AG20443 (cell line): ENCODE measurements around the gene BSCL2.
"Not testable (repeated sequence)": the region's sequence is repeated elsewhere in the genome, so short reads cannot be mapped to it uniquely, and the experiment has no call there.

Source experiments
- DNase-seq: peaks from one replicate; pipeline ENCODE4 v3.0.0; 2012; ENCODE audit warnings: low spot score, mixed read lengths

The BSCL2 gene

DNA sequence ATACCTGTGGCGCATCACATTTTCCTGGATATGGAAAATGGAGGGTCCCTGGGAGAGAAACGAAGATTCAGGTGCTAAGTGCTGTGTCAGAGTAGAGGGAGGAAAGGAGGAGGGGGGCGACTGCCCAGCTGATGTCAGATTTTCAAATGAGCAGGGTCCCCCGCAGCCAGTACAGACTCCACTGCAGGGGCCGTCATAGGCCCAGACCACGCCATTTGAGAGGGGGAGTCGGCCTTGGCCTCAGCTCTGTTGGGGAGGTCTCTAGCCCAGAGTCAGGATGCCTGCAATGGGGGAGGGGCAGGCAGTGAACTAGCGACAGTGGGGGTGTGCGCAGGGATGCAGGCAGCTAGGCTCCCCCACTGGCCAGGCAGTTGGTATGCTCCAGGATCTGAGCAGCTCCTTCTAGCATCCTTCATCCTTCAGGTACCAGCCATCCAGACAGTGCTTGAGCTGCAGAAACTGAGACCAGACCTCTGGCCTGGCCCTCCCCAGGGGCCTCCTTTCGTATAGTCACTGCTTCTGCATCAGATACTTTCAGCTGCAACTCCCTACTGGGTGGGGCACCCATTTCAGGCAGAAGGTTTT is at the start of gene BSCL2, which contains the start of gene GNG3:
Gene BSCL2, minus strand, starts transcription at position 148 of the 585 bp plus-strand sequence. CDS start 229 bp downstream, outside the sequence.
Gene GNG3, plus strand, starts transcription at position 400 of the 585 bp plus-strand sequence. CDS start 620 bp downstream, outside the sequence.
- no peak for DNase-seq

DNA sequence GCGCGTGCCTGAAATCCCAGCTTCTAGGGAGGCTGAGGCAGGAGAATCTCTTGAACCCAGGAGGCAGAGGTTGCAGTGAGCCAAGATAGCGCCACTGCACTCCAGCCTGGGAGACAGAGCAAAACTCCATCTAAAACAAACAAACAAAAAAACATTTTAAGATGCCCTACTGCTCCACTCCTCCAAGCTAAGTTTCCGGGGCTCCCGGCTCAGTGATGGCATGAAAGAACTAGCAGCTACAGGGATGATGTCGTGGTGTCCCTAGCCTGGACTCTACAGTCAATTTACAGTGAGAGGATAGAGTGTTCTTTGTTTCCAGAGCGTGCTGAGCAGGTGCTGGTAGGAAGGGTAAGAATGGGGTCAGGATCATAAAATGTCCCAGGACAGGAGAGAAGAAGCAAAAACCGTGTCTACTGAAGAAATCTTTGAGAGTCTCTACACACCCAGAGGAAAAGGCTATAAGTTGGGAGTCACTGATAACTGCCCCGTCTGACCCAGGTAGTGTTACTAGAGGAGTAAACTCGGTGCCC is 47.9 kb upstream of the BSCL2 start:
- DNase-seq, result no peak

GRCh38 chr11:62753736-62754603 is 46.7 kb upstream of the BSCL2 start, which contains the start of gene ZBTB3:
TSS of gene ZBTB3 (minus strand) at chr11:62754160. CDS start at chr11:62753664, 496 bp downstream.
- peak; percentile 96 for DNase-seq

DNA sequence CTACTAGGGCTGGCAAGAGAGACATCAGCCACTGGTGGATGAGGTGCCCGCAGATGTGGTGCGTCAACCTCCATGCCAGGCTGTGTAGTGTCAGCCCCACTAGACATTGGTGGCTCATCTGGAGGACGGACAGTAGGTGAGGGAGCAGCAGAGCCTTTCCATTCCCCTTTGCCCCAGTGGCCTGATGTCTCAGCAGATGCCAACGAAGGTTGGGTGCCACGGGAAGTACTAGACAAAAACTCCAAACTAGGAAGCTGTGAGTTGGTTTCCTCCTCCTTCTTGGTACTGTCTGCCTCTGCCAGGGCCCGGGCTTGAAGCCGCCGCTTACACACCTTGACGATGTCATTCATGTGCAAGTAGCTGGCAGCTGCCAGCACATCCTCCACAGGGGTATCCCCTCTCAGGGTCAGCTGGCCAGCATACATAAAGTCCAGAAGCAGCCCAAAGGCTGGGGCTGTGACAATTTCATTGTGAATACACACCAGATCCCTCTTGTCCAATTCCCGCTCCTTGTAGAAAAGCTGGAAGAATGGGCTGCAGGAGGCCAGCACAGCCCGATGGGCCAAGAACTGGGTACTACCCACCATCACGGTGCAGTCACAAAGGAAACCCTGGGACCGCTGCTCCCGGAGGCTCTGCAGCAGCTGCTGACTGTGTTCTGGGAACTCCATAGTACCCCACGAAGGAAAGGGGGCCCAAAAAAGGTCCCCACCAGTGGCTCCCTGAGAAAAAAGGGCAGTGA is 45.9 kb upstream of the BSCL2 start:
- no peak for DNase-seq

- no peak for DNase-seq
These were observed 45.1 kb upstream of the BSCL2 start for GRCh38 chr11:62752177-62752785.

- DNase-seq, result not testable (repeated sequence)
These were observed 42.7 kb upstream of the BSCL2 start for GRCh38 chr11:62749931-62750330.

DNA sequence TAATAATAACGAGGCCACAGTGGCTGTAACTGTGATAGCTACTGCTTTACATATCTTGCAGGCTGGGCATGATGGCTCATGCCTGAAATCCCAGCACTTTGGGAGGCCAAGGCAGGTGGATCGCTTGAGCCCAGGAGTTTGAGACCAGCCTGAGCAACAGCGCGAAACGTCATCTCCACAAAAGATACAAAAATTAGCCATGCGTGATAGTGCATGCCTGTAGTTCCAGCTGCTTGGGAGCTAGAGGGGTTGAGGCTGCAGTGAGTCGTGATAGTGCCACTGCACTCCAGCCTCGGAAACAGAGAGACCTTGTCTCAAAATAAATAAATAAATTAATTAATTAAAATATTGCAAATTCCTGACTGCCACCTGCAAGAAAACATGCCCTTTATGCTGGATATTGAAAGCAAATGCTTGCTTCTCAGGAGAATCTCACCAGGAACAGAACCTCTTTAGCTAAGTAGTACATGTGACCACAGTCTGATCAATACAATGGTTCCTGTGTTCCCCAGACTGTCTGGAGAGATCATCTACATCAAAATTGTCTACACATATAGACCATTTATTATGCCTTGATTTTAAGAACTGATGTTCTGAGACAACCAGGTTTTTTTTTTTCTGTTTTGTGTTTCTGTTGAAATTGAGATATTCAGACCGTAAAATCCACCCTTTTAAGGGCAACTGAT is 40.4 kb upstream of the BSCL2 start:
- no peak for DNase-seq

DNA sequence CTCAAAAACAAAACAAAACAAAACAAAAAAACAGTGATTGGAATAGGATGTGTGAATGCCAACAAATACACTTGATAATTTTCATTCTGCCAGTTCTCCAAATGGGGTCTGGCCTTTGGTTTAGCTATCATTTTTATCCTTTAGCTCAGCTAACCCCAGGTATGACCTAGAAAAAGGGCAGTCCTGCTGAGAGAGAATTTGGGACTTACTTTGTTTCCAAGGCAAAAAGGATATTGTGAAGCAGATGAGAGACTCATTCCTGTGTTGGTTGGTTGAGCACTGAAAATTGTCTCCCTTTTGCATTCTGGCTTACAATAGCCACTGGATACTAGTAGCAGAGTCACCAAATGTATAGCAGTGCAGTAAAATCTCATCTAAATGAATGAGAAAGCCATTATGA is 30.0 kb upstream of the BSCL2 start:
- no peak for DNase-seq

GRCh38 chr11:62732830-62733229 is 25.6 kb upstream of the BSCL2 start:
- no peak for DNase-seq

DNA sequence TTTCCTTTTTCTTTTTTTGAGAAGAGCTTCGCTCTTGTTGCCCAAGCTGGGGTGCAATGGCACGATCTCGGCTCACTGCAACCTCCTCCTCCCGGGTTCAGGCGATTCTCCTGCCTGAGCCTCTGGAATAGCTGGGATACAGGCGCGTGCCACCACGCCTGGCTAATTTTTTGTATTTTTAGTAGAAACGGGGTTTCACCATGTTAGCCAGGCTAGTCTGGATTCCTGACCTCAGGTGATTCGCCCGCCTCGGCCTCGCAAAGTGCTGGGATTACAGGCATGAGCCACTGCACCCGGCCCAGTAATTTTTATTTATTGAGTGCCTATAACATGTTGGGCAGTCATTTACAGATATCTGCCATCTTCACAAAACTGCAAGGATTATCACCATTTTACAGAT is 22.9 kb upstream of the BSCL2 start:
- not testable (repeated sequence) for DNase-seq

DNA sequence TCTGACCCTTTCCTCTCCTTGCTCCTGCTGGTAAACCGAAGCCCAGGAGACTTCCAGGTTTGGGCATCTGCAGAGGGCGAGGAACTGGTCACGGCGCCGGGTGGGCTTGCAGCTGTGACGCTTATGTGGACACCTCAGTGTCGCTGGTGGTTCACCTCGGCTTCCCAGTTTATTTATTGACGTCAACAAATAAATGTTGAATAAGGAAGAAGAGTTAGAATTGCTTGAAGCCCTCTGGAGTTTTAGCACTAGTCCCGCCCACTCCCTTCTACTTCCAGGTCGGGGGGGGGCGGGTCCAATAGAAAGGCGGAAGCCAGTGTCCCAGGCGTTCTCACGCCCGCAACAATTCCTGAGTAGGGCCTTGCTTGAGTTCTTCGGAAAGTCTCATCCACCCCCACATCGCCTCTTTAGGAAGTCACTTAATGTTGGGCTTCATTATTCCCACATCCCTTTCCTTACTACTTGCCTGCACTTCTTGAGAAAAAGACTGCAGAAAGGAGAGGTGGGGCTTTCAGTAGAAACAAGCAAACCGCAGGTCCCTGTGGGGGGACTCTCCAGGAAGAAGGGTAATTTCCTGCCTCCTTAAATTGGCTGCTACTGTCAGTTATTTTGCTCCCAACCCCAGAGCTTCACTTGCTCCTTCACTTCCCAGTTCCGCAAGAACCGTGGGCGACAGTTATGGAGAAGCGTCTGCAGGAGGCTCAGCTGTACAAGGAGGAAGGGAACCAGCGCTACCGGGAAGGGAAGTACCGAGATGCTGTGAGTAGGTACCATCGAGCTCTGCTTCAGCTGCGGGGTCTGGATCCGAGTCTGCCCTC is 21.2 kb upstream of the BSCL2 start, which contains the start of gene TTC9C:
Gene TTC9C, plus strand, starts transcription at position 316 of the 818 bp plus-strand sequence. Its CDS starts 363 bp downstream, at position 679.
- DNase-seq, result peak; percentile 89

DNA sequence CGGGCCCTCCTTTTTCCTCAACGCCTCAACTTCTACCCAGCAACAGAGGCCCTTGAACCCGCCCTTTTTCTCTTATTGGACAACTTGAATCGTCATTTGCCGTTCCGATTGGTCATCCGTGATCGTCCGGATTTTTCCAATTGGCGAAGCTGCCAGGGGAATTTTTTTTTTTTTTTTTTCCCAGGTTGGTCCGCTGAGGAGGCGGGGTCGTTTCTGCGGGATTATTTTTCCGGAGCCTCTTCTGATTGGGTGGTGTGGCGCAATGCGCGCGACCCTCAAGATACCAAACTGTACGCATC is 20.6 kb upstream of the BSCL2 start:
- peak; percentile 89 for DNase-seq

DNA sequence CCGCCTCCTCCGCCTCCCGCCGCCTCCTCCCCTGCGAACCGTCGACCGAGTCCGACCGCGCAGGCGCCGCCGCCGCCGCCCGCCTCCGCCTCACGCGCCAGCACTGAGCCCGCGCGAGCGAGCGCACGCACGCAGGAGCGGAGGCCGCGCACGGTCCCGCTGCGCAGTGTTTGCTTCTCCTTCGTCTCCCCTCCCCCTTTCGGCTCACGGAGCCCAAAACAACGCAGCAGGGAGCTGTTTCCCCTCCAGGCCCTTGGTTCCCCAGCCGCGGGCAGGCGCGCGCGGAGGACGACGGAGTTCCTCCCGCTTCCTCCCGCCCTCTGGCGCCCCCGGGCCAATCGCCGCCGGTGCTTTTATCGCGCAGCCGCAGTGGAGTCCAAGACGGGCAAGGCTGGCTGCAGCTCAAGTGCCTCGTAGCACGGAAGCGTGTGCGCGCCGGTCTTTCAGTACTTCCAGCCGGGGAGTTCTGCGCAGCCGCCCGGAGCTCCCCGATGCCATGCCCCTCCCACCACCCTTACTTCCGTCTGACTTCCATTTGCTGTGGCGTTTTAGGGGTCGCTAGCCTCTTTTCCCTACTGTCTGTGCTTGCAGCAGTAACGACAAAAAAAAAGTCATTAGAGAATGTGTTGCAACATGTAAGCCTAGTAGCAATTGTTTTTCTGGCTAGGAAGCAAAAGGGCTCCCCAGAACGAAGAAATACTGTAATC is 20.1 kb upstream of the BSCL2 start, which contains the start of gene HNRNPUL2:
Gene HNRNPUL2, minus strand, starts transcription at position 293 of the 707 bp plus-strand sequence. CDS start 301 bp downstream, outside the sequence.
- DNase-seq, result peak; percentile 98

DNA sequence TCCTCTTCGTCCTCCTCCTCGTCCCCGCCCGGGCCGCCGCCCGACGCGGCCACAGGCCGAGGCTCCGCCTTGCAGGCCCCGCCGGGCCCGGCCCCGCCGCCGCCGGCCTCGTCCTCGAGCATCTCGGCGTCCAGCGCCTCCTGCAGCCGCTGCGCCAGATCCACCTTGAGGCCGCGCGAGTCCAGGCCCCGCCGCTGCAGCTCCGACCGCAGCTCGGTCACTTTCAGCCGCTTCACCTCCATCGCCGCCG is 19.6 kb upstream of the BSCL2 start:
- DNase-seq, result no peak

DNA sequence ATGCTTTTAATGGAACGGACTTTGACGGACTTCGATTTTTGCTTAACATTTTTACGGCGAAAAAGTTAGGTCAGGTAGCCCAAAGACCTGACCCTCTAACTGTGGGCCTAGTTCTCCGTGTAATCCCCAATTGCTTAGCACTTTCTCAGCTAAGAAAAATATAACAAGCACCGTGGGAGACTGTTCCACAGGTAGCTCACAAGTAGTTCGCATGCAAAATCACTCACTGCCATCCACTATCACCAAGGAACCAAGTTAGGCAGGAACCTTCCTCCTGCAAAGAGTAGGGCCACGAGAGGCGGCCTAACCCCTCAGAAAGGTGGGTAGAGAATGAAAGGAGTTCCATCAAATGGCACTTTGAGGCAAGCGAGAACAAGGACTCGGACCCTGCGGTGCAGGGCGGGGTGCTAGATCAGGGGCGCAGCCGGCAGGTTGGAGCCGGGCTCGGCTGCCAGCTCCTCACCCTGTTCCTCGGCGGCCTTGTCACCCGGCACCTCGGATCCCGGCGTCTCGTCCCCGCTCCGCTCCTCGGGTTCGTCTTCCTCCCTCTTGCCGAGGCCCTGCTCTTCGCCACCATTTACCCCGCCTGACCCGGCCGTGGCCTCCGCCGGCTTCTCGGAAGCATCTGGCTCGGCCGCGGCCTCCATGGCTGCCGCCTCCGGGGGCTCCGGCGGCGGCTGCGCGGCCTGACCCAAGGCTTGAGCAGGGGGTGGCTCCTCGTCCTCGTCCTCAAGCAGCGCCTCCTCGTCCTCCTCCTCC is 19.1 kb upstream of the BSCL2 start:
- no peak for DNase-seq

- no peak for DNase-seq
These were observed 18.4 kb upstream of the BSCL2 start for GRCh38 chr11:62725646-62726045.

DNA sequence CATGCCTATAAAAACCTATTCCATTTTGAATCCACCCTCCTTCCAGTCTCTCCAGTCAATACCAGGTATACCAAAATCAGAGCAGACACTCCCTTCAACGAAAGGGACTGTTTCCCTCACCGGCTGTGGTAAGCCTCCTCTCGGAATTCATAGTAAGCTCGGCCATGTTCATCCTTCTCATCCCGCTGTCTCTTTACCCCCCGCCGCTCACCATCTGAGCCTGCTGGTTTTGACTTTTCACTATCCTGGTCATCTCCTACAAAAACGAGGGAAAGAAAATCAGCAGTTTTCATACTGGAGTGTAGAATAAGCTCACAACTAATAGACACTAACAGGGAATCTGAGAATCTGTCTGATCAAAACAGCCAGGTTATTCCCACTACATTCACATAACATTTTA is 16.9 kb upstream of the BSCL2 start:
- no peak for DNase-seq

GRCh38 chr11:62721994-62722393 is 14.8 kb upstream of the BSCL2 start:
- DNase-seq, result no peak
